Measurements from ENCODE around the gene HK1. TPM values are rescaled to one million over a fixed set of nuclear protein-coding genes. Genes with fewer than 3 reads are reported as not detected.

The HK1 gene
- total and polyA plus RNA-seq, 2 of the 13 experiments (the other 11 are each of a cell fraction or from before 2014, with no cell fraction given), result 0.29 to 1.5 TPM

DNA sequence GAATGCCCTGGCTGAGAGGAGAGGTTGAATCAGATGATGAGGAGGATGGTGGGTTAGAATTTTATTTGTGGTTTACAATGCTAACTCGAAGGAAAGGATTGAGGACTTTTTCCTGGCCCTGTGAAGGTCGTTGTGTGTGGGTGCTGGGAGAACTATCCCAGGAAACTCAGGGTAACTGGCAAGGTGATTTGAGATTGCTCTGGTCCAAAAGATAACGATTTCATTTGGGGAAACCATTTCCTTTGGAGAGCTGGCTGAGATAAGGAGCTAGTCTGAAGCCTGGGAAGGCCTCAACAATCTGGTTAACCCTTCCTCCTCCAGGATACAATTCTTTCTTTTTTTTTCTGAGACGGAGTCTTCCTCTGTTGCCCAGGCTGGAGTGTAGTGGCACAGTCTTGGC is 33.0 kb downstream of the HK1 start:
- Histone ChIP-seq H3K4me2 (ENCODE audit: low read depth, low read length) (no peak overlapping the region), H3K36me3 (replicated peaks in 1 of 2; ENCODE audit: control insufficient read depth in 1 of 2, insufficient read depth in 2 of 2, low read length in 2 of 2) (no peaks in the 10 kb centered on the region), H3K9ac (ENCODE audit: insufficient read depth, low read depth, low read length) (no peak overlapping the region), H4K20me1 (ENCODE audit: insufficient read depth, low read length) (no peaks in the 10 kb centered on the region), H3K4me1 (ENCODE audit: insufficient read depth, low read length) (no peaks in the 10 kb centered on the region), H3K9me3 (ENCODE audit: low read length) (no peaks in the 10 kb centered on the region), H3K4me3 (replicated peaks in 1 of 3; ENCODE audit: insufficient read depth in 1 of 3, low read depth in 2 of 3, low read length in 3 of 3) (no peak overlapping the region), H2AFZ (ENCODE audit: low read length) (no peak overlapping the region), H3K27me3 (ENCODE audit: control insufficient read depth in 1 of 2, insufficient read depth in 2 of 2, low read length in 2 of 2) (peaks cover 2 to 40% of the 10 kb centered on the region in 2 experiments), H3K27ac (ENCODE audit: extremely low read length, insufficient read depth, low read length) (no peak overlapping the region), H3K79me2 (ENCODE audit: insufficient read depth, low read length) (no peaks in the 10 kb centered on the region)
- DNase-seq (ENCODE audit: low spot score), result no peak
- intact Hi-C loops (cut with micrococcal nuclease; ENCODE audit: unreplicated experiment) (no loop called here), in situ Hi-C loops (cut with HindIII; ENCODE audit: extremely low pct_ligation_motif_present, low pct_unique_long_range_greater_than_20kb) (no loop called here)
- WGBS (ENCODE audit: low lambda C conversion rate), result 13% methylated on average over 4 of the region's 4 CpGs
- BruUV-seq (replicated peaks), result no TSS peak
- FAIRE-seq, result no peak
- no peak for ATAC-seq
- ChIA-PET POLR2A (no interaction called here), CTCF (ENCODE audit: low intra/inter-chr PET ratio, low total read pairs) (no interaction called here)
- no peak for TF ChIP-seq ZNF841 (CRISPR knock-in tag; IDR thresholded peaks at IDR 0.05; ENCODE audit: borderline replicate concordance)
- no peak for TF ChIP-seq BCL6 (CRISPR knock-in tag; IDR thresholded peaks at IDR 0.05)
- TF ChIP-seq ATAD3A (CRISPR knock-in tag; IDR thresholded peaks at IDR 0.05), result no peak
- no peak for TF ChIP-seq ZNF670 (CRISPR knock-in tag; IDR thresholded peaks at IDR 0.05; ENCODE audit: borderline replicate concordance)
- no peak for TF ChIP-seq ZNF230 (CRISPR knock-in tag; IDR thresholded peaks at IDR 0.05)
- TF ChIP-seq, protein P1, sequence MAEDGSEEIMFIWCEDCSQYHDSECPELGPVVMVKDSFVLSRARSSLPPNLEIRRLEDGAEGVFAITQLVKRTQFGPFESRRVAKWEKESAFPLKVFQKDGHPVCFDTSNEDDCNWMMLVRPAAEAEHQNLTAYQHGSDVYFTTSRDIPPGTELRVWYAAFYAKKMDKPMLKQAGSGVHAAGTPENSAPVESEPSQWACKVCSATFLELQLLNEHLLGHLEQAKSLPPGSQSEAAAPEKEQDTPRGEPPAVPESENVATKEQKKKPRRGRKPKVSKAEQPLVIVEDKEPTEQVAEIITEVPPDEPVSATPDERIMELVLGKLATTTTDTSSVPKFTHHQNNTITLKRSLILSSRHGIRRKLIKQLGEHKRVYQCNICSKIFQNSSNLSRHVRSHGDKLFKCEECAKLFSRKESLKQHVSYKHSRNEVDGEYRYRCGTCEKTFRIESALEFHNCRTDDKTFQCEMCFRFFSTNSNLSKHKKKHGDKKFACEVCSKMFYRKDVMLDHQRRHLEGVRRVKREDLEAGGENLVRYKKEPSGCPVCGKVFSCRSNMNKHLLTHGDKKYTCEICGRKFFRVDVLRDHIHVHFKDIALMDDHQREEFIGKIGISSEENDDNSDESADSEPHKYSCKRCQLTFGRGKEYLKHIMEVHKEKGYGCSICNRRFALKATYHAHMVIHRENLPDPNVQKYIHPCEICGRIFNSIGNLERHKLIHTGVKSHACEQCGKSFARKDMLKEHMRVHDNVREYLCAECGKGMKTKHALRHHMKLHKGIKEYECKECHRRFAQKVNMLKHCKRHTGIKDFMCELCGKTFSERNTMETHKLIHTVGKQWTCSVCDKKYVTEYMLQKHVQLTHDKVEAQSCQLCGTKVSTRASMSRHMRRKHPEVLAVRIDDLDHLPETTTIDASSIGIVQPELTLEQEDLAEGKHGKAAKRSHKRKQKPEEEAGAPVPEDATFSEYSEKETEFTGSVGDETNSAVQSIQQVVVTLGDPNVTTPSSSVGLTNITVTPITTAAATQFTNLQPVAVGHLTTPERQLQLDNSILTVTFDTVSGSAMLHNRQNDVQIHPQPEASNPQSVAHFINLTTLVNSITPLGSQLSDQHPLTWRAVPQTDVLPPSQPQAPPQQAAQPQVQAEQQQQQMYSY (CRISPR knock-in tag; IDR thresholded peaks at IDR 0.05), result no peak
- TF ChIP-seq ZNF652 (CRISPR knock-in tag; IDR thresholded peaks at IDR 0.05; ENCODE audit: borderline replicate concordance, low read depth), result no peak
- TF ChIP-seq, protein P2, sequence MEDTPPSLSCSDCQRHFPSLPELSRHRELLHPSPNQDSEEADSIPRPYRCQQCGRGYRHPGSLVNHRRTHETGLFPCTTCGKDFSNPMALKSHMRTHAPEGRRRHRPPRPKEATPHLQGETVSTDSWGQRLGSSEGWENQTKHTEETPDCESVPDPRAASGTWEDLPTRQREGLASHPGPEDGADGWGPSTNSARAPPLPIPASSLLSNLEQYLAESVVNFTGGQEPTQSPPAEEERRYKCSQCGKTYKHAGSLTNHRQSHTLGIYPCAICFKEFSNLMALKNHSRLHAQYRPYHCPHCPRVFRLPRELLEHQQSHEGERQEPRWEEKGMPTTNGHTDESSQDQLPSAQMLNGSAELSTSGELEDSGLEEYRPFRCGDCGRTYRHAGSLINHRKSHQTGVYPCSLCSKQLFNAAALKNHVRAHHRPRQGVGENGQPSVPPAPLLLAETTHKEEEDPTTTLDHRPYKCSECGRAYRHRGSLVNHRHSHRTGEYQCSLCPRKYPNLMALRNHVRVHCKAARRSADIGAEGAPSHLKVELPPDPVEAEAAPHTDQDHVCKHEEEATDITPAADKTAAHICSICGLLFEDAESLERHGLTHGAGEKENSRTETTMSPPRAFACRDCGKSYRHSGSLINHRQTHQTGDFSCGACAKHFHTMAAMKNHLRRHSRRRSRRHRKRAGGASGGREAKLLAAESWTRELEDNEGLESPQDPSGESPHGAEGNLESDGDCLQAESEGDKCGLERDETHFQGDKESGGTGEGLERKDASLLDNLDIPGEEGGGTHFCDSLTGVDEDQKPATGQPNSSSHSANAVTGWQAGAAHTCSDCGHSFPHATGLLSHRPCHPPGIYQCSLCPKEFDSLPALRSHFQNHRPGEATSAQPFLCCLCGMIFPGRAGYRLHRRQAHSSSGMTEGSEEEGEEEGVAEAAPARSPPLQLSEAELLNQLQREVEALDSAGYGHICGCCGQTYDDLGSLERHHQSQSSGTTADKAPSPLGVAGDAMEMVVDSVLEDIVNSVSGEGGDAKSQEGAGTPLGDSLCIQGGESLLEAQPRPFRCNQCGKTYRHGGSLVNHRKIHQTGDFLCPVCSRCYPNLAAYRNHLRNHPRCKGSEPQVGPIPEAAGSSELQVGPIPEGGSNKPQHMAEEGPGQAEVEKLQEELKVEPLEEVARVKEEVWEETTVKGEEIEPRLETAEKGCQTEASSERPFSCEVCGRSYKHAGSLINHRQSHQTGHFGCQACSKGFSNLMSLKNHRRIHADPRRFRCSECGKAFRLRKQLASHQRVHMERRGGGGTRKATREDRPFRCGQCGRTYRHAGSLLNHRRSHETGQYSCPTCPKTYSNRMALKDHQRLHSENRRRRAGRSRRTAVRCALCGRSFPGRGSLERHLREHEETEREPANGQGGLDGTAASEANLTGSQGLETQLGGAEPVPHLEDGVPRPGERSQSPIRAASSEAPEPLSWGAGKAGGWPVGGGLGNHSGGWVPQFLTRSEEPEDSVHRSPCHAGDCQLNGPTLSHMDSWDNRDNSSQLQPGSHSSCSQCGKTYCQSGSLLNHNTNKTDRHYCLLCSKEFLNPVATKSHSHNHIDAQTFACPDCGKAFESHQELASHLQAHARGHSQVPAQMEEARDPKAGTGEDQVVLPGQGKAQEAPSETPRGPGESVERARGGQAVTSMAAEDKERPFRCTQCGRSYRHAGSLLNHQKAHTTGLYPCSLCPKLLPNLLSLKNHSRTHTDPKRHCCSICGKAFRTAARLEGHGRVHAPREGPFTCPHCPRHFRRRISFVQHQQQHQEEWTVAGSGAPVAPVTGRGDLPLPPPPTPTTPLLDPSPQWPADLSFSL (CRISPR knock-in tag; IDR thresholded peaks at IDR 0.05), result no peak
- TF ChIP-seq TOPORS (CRISPR knock-in tag; IDR thresholded peaks at IDR 0.05), result no peak
- no peak for TF ChIP-seq ZNF205 (CRISPR knock-in tag; IDR thresholded peaks at IDR 0.05)
- no peak for TF ChIP-seq FOXK2 (IDR thresholded peaks at IDR 0.05)
- no peak for TF ChIP-seq ZNF614 (CRISPR knock-in tag; IDR thresholded peaks at IDR 0.05; ENCODE audit: borderline replicate concordance)
- TF ChIP-seq, protein P3, sequence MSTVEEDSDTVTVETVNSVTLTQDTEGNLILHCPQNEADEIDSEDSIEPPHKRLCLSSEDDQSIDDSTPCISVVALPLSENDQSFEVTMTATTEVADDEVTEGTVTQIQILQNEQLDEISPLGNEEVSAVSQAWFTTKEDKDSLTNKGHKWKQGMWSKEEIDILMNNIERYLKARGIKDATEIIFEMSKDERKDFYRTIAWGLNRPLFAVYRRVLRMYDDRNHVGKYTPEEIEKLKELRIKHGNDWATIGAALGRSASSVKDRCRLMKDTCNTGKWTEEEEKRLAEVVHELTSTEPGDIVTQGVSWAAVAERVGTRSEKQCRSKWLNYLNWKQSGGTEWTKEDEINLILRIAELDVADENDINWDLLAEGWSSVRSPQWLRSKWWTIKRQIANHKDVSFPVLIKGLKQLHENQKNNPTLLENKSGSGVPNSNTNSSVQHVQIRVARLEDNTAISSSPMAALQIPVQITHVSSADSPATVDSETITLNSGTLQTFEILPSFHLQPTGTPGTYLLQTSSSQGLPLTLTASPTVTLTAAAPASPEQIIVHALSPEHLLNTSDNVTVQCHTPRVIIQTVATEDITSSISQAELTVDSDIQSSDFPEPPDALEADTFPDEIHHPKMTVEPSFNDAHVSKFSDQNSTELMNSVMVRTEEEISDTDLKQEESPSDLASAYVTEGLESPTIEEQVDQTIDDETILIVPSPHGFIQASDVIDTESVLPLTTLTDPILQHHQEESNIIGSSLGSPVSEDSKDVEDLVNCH (CRISPR knock-in tag; IDR thresholded peaks at IDR 0.05), result no peak
- no peak for TF ChIP-seq NFE2L2 (IDR thresholded peaks at IDR 0.05; ENCODE audit: low read length)
- no peak for TF ChIP-seq GTF3A (CRISPR knock-in tag; conservative IDR thresholded peaks at IDR 0.05)

Data from HepG2 (cell line).